Hair follicle dermal papilla cell (primary cell): ENCODE results near the gene TAGLN. TPM values are rescaled to one million over a fixed set of nuclear protein-coding genes. Genes with fewer than 3 reads are reported as not detected.

ENCODE experiments used
- total RNA-seq: library from RNA; depleted of rRNA; stranded (reverse); fragments of >200 nt; gene quantifications from 2 replicates; pipeline ENCODE4 v1.2.3, GENCODE V29; 2012

The TAGLN gene
- 2,107 and 2,771 TPM in 2 replicates for total RNA-seq

DNA sequence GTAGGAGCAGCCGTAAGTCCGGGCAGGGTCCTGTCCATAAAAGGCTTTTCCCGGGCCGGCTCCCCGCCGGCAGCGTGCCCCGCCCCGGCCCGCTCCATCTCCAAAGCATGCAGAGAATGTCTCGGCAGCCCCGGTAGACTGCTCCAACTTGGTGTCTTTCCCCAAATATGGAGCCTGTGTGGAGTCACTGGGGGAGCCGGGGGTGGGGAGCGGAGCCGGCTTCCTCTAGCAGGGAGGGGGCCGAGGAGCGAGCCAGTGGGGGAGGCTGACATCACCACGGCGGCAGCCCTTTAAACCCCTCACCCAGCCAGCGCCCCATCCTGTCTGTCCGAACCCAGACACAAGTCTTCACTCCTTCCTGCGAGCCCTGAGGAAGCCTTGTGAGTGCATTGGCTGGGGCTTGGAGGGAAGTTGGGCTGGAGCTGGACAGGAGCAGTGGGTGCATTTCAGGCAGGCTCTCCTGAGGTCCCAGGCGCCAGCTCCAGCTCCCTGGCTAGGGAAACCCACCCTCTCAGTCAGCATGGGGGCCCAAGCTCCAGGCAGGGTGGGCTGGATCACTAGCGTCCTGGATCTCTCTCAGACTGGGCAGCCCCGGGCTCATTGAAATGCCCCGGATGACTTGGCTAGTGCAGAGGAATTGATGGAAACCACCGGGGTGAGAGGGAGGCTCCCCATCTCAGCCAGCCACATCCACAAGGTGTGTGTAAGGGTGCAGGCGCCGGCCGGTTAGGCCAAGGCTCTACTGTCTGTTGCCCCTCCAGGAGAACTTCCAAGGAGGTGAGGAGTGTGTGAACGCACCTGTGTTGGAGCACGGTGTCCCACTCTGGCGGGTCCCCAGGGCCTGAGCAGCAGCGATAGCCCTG, at the start of gene TAGLN:
Gene TAGLN (plus strand): TSS at position 318 of the 863 bp plus-strand sequence. CDS start 3,644 bp downstream, outside the sequence.

DNA sequence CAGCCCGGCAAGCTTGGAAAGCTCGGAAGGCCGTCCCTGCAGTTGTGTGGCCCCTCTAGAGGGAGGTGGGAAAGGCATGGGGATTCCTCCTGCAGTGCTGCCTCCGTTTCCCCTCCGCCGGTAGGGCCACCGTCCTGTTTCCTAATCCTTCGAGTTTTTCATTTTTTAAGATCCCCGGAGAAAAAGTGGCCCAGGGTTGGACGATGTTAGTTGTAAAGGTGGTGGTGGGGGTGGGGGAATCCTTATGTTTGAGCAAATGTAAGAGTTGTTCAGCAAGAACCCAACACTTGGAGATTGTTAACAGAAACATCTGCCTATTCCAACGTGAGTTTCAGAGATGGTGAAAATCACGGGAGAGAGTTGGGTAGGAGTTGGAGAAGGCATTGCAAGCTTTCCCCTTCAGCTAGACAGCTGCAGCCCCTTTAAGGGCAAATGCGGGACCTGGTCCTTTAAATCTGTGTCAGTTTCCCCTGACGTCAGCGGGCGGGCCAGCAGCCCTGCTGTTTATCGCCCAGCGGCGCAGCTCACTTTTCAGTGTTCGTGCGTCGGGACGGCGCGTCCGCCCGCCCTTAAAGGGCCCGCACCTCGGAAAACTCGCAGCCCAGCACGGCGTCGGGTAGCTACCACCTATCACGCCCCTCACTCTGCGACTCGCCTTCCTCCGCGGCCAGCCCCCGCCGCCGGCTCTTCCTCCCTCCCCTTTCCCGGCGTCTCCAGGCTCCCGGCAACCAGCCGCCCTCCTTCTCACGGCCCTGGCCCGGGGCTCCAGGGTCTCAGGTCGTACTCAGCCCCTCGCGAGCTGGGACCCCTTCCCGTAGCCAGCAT, 20.7 kb upstream of the TAGLN start, which contains the start of gene SIDT2:
Gene SIDT2 (plus strand): TSS at position 534 of the 825 bp plus-strand sequence. CDS start 521 bp downstream, outside the sequence.

DNA sequence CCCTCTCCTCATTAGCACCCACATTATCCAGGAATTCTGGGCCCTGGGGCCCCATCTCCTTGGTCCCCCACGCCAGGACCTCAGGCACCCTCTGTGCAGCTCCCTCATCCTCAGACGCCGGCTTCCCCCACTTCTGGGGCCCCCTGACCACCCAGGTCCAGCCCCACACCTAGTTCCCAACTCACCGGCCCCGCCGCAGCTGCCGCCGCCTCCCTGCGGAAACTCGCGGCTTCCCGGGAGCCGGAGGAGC, 32.6 kb downstream of the TAGLN start, which contains the start of gene PCSK7:
Gene PCSK7 (minus strand): TSS at position 232 of the 250 bp plus-strand sequence. CDS start 2,229 bp downstream, outside the sequence.

DNA sequence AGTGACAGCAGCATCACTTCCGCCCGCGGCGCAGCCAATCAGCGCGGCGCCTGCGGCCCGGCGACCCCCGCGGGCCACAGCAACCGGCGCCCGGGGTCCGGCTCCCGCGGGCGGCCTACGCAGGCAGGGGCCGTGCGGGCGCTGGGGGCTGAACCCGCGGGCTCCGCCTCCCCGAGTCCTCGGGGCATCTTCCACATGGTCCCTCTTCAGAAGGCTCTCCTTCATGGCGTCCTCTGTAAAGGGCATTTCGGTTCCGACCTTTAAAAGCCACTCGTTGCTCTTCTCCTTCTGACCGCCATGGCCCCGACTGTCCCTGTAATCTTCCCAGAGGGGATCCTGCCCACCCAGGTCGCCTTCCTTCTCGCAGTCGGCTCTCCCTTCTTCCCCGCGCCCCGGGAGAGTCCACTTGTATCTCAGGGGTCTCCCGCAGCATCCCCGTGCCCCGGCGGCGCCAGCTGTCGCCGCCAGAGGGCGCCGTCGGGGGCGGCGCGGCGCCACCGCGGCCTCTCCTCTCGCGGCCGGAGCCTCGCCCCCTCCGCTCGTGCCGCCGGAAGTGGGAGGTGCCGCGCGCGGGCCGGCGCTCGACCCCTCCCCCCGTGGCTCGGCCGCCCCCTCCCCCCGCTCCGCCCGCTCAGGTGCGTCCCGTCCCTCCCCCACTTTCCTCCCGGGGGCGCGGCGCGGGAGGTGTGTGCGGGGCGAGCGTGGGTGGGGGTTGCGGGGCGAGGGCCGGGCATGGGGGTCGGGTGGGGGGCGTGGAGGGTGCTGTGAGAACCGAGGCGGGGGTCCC, 33.1 kb downstream of the TAGLN start, which contains the start of gene RNF214:
Gene RNF214 (plus strand): TSS at position 580 of the 787 bp plus-strand sequence. CDS start 1,602 bp downstream, outside the sequence.

Other genes with a start within 250 kb of the TAGLN start
- gene SIK3, start 100.9 kb upstream of the TAGLN start, total RNA-seq, result 35.2 and 36.7 TPM in 2 replicates
- 152 and 156 TPM in 2 replicates for gene PAFAH1B2, start 55.1 kb upstream of the TAGLN start, total RNA-seq
- 29.8 and 32.0 TPM in 2 replicates for gene SIDT2, start 20.6 kb upstream of the TAGLN start, total RNA-seq
- gene PCSK7, start 32.7 kb downstream of the TAGLN start, total RNA-seq, result 47.7 and 55.2 TPM in 2 replicates
- gene RNF214, start 33.3 kb downstream of the TAGLN start, total RNA-seq, result 13.8 and 16.2 TPM in 2 replicates
- gene BACE1-AS, start 92.0 kb downstream of the TAGLN start, total RNA-seq, result 3.9 and 5.5 TPM in 2 replicates
- gene BACE1, start 116.9 kb downstream of the TAGLN start, total RNA-seq, result 39.3 and 45.1 TPM in 2 replicates
- 34.9 and 43.2 TPM in 2 replicates for gene CEP164, start 128.5 kb downstream of the TAGLN start, total RNA-seq